Stimulated activated CD8-positive, alpha-beta memory T cell treated with anti-CD3 and anti-CD28 coated beads, Interleukin-12 subunit alpha, Interleukin-12 subunit beta, amount 100 ng/mL, for 24 hours (primary cell): Measurements from ENCODE around the gene PLA2G15.
"Not testable (repeated sequence)": the region's sequence is repeated elsewhere in the genome, so short reads cannot be mapped to it uniquely, and the experiment has no call there.

ENCODE experiments used
- DNase-seq: peaks from one replicate; pipeline ENCODE4 v3.0.0-alpha.2; 2020; ENCODE audit errors: extremely low read depth

PLA2G15 gene

DNA sequence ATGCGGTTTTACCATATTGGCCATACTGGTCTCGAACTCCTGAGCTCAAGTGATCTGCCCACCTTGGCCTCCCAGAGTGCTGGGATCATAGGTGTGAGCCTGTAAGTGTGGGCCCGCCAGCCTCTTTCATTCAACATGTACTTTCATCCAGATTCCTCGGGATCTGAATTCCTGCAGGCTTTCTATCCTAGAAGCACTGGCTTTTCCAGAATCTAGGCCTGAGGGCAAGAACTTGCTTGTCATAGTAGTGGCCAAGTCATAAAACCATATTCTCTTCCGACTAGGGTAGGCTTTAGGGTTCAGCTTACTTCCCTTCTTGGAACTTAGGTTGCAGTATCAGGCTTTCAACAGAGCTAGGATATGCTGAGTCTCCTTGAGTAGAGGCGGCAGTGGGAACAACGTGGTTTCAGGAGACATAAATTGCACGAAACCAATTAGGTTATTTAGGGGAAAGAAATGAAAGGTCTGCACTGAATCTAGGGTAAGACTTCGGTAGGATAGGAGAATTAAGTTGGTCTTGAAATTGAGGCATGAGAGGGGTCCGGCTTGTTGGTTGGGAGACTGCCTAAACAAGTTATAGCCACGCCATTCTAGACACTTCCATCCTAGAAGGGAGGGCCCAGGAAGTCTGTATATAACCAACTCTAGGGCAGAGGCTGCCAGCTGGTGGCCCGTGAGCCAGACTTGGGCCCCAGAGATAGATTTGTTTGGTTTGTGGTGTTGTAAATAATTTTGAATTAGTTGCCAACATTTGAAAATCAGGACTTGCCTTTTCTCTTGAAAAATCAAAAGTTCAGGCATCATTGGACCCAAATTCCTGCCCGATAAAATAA, 34.8 kb downstream of the PLA2G15 start:
- DNase-seq = no peak

DNA sequence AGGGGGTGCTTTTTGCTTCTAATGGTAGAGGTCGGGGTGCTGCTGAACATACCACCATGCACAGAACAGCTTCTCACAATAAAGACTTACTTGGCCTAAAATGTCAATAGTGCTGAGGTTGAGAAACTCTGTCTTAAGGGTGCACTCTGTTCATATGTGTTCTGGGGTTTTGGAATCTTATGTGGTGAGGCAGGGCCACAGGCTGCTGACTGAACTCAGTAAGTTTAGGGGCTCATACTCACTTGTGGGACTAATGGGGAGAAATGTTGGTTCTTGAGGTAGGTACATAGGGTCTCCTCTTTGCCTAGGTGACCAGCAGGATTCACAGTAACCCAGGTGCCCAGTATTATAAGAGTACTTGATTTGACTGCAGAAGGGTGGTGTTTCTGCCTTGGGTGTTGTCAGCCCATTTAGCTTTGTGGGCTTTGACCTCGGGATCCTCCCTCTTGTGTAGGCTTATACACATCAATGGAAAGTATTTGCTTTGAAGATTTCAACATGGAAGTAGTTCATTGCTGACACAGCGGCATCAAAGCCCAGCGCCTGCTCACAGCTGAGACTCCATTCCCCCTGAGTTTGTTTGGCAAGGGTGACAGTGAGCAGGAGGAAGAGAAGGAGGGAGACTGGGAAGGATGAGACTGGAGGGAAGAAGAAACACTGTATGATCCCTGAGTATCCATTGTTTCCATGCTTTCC, 36.3 kb downstream of the PLA2G15 start:
- no peak for DNase-seq

DNA sequence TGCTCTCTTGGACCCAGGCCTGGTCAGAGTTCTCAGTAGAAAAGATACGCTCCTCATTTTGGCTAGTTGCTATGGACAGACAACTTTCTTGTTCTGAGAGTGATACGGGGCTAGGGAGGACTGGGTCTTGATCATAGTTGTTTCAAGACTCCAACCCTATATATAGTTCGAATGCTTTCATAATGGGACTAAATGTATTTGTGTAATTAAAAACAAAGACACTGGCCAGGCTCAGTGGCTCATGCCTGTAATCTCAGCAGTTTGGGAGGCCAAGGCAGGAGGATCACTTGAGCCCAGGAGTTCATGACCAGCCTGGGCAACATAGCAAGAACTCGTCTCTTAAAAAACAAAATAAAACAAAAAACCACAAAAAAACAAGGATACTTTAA, 36.9 kb downstream of the PLA2G15 start:
- DNase-seq = no peak

DNA sequence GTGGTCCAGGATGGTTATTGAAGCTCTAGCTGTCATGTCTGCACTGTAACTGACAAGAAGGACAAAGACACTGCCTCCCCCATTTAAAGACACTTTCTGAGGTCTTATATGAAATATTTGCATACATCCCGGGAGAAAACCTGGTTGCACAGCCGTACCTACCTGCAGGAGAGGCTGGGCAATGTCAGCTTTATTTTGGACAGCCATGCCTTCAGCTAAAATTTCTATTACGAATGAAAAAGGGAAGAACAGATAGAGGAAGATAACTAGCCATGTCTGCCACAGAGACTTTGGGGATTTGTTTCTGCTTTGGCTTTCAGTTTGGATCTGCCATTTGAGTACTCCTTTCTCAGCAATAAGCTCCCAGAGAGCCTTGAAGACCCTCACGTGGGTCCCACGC, 38.2 kb downstream of the PLA2G15 start:
- DNase-seq = no peak

DNA sequence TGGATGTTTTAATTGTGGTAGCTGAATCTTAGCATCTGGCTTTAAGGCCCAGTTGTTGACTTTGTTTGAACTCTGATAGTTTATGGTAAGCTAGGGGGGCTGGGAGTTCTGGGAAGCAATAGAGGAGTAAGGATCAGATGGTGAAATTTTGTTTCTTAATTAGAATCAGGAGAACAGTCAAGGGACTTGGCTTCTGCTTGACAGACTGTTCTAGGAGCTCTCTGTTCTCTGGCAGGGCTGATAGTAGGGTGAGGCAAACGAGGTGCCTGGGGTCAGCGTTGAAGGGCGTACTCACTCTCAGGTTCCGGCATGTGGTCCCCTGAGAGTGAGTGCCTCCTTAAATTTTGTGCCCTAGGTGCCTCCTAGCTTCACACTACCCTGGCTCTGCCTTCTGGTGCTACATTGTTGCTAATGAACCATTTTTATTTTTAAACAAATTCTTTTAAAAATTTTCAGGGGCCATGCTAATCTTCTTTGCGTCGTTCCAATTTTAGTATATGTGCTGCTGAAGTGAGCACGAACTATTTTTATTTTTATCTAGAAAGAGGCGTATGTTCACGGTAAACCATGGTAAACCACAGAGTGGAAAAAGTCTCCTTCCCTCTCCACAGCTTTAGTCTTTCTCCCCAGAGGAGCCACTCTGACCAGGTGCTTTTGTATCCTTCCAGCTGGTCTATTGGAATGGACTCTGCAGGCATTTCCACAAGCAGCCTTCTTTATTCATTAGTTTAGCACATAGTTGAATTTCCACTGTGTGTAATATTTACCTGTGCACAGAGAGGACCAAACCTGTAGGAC, 38.8 kb downstream of the PLA2G15 start:
- no peak for DNase-seq

DNA sequence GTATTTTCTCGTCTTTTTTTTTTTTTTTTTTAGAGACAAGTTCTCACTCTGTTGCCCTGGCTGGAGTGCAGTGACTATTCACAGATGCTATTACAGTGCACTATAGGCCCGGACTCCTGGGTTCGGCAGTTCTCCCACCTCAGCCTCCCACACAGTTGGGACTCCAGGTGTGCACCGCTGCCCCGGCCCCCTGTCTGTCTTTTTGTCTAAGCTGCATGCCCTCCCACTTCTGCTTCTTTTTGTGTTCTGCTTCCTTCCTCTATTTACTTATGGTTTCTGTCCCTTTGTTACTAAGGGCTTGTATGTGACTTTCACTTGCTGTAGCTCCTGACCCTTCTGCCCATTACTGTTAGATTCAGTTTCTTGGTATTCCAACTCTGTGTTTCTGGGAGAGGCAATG, 39.7 kb downstream of the PLA2G15 start:
- no peak for DNase-seq

DNA sequence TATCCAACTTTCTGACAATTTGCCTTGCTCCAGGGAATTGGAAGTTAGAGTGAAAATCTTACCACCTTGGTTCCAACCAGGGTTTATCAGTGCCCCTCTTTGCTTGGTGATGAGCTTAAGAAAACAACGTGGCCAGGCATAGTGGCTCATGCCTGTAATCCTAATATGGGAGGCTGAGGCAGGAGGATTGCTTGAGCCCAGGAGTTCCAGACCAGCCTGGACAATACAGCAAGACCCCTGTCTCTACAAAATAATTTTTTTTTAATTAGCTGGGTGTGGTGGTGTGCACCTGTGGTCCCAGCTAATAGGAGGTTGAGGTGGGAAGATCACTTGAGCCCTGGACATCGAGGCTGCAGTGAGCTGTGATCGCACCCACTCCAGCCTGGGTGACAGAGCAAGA, 40.5 kb downstream of the PLA2G15 start:
- no peak for DNase-seq

DNA sequence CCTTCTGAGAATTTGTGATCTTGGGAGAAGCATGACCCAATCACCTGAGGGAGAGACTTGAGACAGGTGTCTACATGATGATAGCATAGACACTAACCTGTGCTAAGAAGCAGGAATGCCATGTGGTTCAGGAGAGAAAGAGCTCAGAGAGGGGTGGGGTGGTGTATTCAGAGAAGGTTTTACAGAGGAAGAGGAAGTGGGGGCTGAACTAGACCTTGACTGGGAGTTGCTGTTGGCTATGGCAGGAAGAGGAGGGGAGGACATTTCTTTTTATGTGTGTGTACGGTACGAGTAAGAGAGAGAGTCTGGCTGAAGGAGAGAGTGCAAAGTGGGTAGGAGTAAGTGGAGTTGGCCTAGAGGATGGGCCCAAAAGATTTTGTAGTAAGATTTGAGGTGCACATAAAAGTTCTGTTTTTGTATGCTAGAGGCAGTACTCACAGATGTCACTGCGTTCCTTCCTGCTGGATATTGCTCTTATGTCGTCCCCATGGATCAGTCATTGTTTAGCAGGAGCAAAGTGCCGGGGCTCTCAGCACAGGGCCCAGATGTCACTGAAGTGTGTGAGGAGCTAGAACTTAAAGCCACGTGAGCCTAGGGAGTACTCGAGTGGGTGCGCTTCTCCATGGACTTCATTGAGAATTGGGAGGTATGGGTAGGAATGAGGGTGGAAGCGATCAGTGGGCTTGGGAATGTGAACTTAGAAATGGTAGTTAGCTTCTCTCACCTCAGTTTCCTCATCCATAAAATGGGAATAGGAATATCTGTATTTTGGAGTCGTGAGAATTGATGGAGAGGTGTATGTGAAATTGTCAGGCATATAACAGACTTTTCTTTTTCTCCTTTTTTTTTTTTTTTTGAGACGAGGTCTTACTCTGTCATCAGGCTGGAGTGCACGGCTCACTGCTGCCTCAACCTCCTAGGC, 41.2 kb downstream of the PLA2G15 start:
- no peak for DNase-seq

DNA sequence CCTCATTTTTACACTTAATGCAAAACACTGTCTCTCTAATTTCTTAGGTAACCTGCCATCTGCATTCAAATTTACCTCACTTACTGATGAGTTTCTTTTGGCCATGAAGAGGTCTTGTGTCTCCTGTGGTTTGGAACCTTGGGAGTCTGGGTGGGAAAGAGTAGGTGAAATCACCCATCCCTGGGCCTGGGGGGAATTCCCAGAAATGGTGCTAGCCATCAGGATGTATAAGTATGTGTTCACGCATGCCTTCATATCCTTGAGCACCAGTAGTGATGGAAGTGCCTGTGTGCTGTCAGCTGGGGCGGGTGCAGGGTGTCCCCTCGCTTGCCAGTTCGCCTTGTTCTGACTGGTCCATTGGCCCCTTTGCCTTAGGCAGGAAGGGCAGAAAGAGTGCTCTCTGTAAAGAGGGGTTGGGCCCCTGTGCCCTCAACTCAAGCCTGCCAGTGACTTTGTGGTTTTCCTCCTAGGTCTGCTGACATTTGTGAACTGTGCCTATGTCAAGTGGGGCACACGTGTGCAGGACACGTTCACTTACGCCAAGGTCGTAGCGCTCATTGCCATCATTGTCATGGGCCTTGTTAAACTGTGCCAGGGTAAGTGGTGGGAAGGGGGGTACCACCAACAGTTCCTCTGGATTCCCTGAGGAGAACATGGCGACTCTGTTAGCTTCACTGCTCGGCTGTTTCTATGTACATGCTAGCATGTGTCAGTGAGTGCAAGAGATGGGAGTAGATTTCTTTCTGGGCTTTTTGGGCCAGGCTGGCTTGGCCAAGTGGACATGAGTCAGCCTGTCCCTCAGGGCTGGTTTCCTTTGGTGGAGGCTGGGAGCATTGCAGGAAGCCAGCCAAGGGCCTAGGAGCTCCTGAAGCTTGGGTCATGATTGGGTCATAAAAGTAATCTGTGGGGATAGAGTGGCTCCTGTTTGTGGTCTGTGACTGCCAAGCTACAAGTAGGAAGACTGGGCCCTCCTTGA, 42.4 kb downstream of the PLA2G15 start:
- no peak for DNase-seq

DNA sequence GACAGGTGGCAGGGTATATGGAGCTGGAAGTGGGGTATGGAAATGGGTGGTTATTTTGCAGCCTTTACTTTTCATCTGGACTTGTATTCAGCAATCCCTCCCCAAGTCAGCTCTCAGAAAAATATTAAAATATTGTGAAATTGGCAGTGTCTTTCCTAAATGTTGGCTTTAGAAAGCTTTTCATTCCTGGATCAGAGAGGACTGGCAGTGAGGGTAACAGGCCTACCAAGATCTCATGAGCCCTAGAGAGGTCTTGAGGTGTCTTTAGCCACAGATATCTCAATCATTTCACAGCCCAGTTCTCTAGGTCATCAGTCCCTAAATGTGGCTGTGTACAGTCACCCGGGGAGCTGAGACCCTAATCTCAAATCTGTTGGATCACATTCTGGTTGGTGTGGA, 43.1 kb downstream of the PLA2G15 start:
- DNase-seq = no peak

DNA sequence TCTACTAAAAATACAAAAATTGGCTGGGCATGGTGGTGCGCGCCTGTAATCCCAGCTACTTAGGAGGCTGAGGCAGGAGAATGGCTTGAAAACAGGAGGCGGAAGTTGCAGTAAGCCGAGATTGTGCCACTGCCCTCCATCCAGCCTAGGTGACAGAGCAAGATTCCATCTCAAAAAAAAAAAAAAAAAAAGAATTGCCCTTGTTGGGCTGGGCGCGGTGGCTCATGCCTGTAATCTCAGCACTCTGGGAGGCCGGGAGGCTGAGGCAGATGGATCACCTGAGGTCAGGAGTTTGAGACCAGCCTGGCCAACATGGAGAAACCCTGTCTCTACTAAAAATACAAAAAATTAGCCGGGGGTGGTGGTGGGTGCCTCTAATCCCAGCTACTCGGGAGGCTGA, 43.6 kb downstream of the PLA2G15 start:
- not testable (repeated sequence) for DNase-seq

DNA sequence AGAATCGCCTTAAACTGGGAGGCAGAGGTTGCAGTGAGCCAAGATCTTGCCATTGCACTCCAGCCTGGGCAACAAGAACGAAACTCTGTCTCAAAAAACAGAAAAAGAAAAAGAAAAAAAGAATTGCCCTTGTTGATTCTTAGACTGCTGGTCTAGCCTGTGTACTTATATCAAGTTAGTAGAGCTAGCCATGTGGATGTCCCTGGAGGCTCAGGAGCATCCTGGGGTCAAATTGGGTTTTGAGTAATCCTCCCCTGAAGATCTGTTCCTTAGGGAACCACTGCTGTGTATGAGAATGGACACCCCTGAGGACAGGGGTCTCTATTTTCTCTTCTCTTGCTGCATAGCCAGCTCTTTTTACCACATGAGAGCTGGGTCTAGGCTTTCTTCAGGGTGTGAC, 44.0 kb downstream of the PLA2G15 start:
- no peak for DNase-seq

DNA sequence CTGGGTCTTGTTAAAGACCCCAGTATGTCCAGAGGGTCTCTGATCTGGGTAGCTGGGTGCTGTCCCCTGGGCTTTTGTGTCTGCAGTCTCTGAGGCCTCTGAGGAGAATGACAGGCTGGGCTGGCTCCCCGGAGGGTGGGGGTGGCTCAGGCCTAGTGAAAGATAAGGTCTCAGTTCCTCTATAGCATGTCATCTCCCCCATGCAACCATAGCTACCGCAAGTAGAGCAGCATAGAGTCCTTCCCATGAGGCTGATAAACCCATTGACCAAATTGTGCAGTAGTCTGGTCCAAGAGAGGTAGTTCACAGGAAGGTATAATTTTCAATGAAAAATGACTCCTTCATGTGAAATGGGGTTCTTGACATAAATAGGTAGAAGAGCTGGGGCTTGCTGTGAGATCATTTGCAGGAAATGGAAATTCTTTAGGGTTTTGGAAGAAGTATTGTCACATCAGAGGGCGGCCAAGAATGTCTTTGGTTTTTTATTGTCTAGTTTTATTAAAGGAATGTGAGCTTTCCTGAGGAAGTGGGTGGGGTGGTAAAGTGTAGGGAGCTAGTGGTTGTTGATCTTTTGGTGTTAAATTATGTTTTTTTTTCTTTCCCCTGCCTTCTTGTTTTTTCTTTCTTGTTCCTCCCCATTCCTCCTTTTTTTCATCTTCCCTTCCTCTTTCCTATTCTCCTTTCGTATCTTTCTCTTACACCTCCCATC, 44.6 kb downstream of the PLA2G15 start:
- DNase-seq = peak; percentile 38

DNA sequence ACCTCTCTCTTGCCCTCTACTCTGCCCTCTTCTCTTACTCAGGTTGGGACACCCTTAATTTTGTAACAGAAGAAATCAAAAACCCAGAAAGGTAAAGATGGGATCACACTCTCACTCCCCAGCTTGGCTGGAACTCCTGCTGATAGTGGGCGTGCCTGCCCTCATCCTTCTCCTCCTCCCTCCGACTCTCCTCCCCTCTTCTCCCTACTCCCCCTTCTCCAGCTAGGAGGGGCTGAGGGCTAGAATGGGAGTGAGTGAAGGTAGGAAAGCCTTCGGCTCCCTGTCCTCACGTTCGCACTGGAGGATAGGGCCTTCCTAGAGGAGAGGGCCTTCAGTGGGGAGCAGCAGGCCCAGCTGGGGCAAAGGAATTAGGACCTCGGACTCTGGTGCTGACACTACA, 45.3 kb downstream of the PLA2G15 start:
- DNase-seq = no peak

DNA sequence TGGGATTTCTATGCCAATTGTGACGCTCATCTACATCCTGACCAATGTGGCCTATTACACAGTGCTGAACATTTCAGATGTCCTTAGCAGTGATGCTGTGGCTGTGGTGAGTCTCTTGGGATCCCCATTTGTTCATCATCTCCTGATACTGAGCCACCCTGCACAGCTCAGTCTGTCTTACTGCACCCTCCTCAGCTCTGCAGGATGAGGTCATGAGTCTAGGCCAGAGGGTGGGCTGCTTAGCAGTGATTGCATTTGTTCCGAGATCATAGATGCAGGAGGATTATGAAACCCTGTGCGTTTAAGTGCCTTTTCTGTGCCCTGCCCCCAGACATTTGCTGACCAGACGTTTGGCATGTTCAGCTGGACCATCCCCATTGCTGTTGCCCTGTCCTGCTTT, 46.1 kb downstream of the PLA2G15 start:
- DNase-seq = no peak

DNA sequence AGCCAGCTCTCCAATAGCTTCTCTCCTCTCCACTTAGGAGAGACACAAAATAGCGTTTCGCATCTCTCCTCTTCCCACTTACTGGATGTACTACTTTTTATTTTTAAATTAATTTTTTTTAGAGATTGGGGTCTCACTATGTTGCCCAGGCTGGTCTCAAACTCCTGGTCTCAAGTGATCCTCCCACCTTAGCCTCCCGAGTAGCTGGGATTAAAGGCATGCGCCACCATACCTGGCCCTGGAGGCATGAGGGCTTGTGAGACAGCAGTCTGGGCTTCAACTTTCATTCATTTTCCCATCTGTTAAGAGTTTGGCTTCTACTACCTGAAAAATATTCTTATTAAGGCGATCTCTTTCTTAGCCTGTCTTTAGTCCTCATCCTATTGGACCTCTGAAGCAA, 47.3 kb downstream of the PLA2G15 start:
- DNase-seq = no peak

DNA sequence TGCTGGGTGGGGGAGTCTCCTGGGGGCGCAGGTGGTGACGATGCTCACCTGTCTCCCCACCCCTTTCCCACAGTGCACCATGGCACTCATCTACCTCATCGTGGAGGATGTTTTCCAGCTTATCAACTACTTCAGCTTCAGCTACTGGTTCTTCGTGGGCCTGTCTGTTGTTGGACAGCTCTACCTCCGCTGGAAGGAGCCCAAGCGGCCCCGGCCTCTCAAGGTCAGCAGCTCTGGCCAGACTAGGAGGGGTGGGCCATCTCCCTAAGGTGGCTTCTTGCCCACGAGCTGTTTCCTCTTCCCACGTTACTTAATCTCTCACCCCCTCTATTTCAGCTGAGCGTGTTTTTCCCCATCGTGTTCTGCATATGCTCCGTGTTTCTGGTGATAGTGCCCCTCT, 51.1 kb downstream of the PLA2G15 start:
- DNase-seq = no peak

DNA sequence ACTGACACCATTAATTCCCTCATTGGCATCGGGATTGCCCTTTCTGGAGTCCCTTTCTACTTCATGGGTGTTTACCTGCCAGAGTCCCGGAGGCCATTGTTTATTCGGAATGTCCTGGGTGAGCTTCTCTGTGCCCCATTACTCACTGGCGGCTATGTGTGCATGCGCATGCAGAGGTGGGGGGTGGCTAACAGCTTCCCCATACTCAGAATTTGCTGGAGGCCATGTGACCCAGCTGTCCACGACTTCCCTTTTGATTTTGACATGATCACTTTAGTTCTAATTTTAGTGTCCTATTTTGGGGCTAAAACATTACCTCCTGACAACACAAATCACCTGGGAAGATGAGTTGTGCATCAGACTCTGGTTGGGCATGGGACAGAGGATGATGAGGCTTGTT, 51.5 kb downstream of the PLA2G15 start:
- DNase-seq = no peak

DNA sequence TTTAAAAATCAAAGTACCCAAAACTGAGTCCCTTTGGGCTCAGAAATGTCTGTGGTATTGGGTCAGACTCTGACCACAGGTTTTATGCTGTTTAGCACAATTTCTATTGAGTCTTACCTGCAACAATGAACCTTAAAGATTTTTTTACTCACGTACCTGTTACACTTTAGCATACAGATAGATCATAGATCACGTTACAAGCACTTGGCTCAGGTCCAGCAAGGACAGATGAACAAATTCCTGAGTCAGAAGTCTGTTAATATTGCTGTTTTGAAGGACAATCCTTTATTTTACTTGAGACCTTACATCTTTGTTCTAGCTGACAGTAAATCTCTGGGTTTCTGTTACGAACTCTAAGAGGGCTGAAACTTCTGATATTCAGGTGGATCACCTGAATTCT, 52.7 kb downstream of the PLA2G15 start:
- DNase-seq = no peak

DNA sequence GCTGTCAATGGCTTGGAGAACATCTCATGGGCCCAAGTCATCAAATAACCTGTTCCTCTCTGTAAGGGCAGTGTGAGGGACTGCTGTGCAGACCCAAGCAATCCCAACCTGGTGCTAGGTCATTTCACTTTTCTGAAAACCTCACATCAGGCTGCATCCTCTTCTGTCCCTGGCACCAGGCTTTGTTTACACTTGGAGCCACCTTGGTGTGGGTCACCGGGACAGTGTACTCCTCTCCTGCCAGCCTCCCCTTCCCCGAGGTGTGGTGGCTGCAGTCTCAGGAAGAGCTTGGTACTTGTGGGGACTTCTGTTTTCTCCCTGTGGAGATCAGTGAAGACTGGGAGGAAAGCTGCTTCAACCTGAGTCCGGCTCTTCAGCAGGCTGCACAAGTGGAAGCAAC, 53.1 kb downstream of the PLA2G15 start:
- DNase-seq = no peak
